ENCODE measurements around the gene B4GALT7.

Gene B4GALT7

DNA sequence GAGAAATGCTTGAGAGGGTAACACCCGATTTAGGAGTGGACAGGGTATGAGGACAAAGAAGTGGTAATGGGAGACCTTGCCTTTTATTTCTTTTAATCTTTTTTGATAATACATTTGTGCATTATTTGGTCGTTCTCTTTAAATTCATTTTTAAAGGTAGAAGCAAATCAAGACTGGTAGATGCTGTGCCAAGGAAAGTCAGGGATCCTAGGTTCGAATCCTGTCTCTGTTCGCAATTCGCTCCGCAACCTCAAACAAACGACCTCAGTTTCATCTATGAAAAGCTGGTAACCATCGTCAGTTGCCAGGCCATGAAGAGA lies 8.3 kb upstream of the B4GALT7 start:
- H3K27me3 ChIP-seq (replicated peaks; ENCODE audit: control insufficient read depth, insufficient read depth, low read length), result no peaks in the 10 kb centered on the region
- peaks cover 29% of the 10 kb centered on the region for H3K36me3 ChIP-seq (ENCODE audit: control insufficient read depth, insufficient read depth, low read length)
- DNase-seq (ENCODE audit: extremely low read depth, insufficient read length), result no peak
- H3K4me3 ChIP-seq (replicated peaks; ENCODE audit: low read depth, low read length), result peak overlapping the region; percentile 39; the same call in 1 of the 2 replicates
- no peak for TF ChIP-seq CTCF (IDR thresholded peaks at IDR 0.05; ENCODE audit: insufficient read depth, low read length, poor library complexity, severe bottlenecking)

DNA sequence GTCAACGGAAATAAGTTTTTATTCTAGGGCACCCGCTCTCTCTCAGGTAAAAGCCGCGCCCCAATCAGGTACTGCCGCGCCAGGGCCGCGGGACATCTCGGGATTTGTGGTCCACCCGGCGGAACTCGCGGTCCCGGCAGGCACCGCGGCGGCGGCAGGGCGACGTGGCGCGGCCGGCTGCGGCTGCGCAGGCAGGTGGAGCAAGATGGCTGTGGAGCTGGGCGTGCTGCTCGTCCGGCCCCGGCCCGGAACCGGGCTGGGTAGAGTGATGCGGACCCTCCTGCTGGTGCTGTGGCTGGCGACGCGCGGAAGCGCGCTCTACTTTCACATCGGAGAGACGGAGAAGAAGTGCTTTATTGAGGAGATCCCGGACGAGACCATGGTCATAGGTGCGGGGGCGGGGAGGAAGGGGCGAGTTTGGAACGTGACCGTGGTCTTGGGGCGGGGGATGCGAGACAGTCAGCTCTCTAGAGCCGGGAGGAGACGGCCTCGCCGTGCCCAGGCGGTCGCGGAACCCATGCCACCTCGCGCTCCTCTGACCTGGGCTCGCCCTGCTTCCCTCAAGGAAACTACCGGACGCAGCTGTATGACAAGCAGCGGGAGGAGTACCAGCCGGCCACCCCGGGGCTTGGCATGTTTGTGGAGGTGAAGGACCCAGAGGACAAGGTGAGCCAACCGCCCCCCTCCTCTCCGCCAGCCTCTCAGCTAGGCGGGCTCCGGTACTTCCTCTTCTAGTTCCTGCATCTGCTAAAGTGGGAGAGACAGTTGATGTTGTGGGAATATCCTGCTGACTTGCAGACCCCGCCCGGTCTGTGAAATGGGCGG lies 7.7 kb upstream of the B4GALT7 start, which contains the start of gene TMED9:
TMED9 (plus strand) TSS at position 194 of the 825 bp plus-strand sequence; CDS start at position 206, 12 bp downstream.
- peak within 1 kb of the TSS; percentile 100 for H3K4me3 ChIP-seq (replicated peaks; ENCODE audit: low read depth, low read length)
- no peak for TF ChIP-seq CTCF (IDR thresholded peaks at IDR 0.05; ENCODE audit: insufficient read depth, low read length, poor library complexity, severe bottlenecking)
- peak; percentile 93 for DNase-seq (ENCODE audit: extremely low read depth, insufficient read length)

DNA sequence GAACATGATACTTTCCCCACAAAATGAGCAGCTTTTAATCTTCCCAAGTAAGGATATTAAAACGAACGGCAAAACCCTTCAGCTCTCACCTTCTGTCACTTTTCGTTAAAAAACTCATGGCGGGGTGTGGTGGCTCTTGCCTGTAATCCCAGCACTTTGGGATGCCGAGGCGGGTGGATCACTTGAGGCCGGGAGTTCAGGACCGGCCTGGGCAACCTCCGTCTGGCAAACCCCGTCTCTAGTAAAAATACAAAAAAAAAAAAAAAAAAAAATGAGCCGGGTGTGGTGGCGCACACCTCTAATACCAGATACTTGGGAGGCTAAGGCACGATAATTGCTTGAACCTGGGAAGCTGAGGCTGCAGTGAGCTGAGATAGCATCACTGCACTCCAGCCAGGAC lies 7.0 kb upstream of the B4GALT7 start:
- H3K27me3 ChIP-seq (replicated peaks; ENCODE audit: control insufficient read depth, insufficient read depth, low read length), result no peaks in the 10 kb centered on the region
- DNase-seq (ENCODE audit: extremely low read depth, insufficient read length), result no peak
- peak overlapping the region; percentile 100 for H3K4me3 ChIP-seq (replicated peaks; ENCODE audit: low read depth, low read length)
- H3K36me3 ChIP-seq (ENCODE audit: control insufficient read depth, insufficient read depth, low read length), result peaks cover 31% of the 10 kb centered on the region
- no peak for TF ChIP-seq CTCF (IDR thresholded peaks at IDR 0.05; ENCODE audit: insufficient read depth, low read length, poor library complexity, severe bottlenecking)

More for the DNA sequence above, 7.7 kb upstream of the B4GALT7 start, which contains the start of gene TMED9:
- Histone ChIP-seq H3K36me3 (ENCODE audit: control insufficient read depth, insufficient read depth, low read length) (peaks cover 31% of the 10 kb centered on the region), H3K27me3 (replicated peaks; ENCODE audit: control insufficient read depth, insufficient read depth, low read length) (no peaks in the 10 kb centered on the region)

- H3K27me3 ChIP-seq (replicated peaks; ENCODE audit: control insufficient read depth, insufficient read depth, low read length), result no peaks in the 10 kb centered on the region
- no peak for TF ChIP-seq CTCF (IDR thresholded peaks at IDR 0.05; ENCODE audit: insufficient read depth, low read length, poor library complexity, severe bottlenecking)
- no peak for DNase-seq (ENCODE audit: extremely low read depth, insufficient read length)
- H3K4me3 ChIP-seq (replicated peaks; ENCODE audit: low read depth, low read length), result peak overlapping the region; percentile 100
- H3K36me3 ChIP-seq (ENCODE audit: control insufficient read depth, insufficient read depth, low read length), result peaks cover 31% of the 10 kb centered on the region
Observed at GRCh38 chr5:177593511-177593910, 6.4 kb upstream of the B4GALT7 start.

DNA sequence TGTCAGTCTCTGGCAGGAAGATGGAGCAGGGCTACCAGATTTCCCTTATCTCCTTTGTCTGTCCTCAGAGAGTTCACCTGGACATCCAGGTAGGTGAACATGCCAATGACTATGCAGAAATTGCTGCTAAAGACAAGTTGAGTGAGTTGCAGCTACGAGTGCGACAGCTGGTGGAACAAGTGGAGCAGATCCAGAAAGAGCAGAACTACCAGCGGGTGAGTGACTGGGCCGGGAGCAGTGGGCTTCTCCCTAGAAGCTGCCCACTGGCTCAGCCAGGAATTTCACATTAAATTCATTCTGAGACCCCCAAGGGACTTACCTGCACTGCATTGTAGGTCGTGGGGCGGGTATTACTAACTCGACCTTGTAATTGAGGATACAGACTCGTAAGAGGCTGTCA lies 5.9 kb upstream of the B4GALT7 start:
- no peak for TF ChIP-seq CTCF (IDR thresholded peaks at IDR 0.05; ENCODE audit: insufficient read depth, low read length, poor library complexity, severe bottlenecking)
- Histone ChIP-seq H3K27me3 (replicated peaks; ENCODE audit: control insufficient read depth, insufficient read depth, low read length) (no peaks in the 10 kb centered on the region), H3K36me3 (ENCODE audit: control insufficient read depth, insufficient read depth, low read length) (peaks cover 31% of the 10 kb centered on the region), H3K4me3 (replicated peaks; ENCODE audit: low read depth, low read length) (no peak overlapping the region)
- no peak for DNase-seq (ENCODE audit: extremely low read depth, insufficient read length)

Data from GM06990 (cell line).